T-cell (primary cell): ENCODE data around the gene MAPK11. TPM values are rescaled to one million over a fixed set of nuclear protein-coding genes. Genes with fewer than 3 reads are reported as not detected.
A peak's percentile ranks its signal among the peaks of the same experiment; 100 is the strongest.

Experiments used
- ATAC-seq, 4 experiments: fragments of 200-7000 bp in 3 of 4; fragments of 150-1000 bp in 1 of 4; cut with Tn5 transposase; replicated peaks in 1 of 4; 1 replicate in 3 of 4; 2 replicates in 1 of 4; pipeline ENCODE4 v1.10.0; 2021; ENCODE audit warnings: moderate library complexity in 3 of 4, mild to moderate bottlenecking in 2 of 4, moderate number of reproducible peaks in 1 of 4
- CTCF ChIA-PET, 2 donors: fragments of 300-600 bp; sonication (Branson Sonifier 250); formaldehyde crosslinking; loops; one replicate each; lab custom pipeline; 2022; ENCODE audit warnings: antibody characterized with exemption in 2 of 2; lab: Charles Lee
- POLR2A ChIA-PET, 2 donors: fragments of 300-600 bp; sonication (Branson Sonifier 250); formaldehyde crosslinking; loops; one replicate each; lab custom pipeline; 2022; ENCODE audit warnings: antibody characterized with exemption in 2 of 2; lab: Charles Lee
- DNase-seq, 35 experiments: peaks; one replicate each; pipeline versions ENCODE4 v3.0.0 to v3.0.0-alpha.2; 2013 to 2023
- H3K27ac ChIP-seq: one replicate; pipeline ENCODE4 v1.5.1; 2013; ENCODE audit warnings: low read length
- H3K27me3 ChIP-seq, 2 experiments: replicated peaks in 1 of 2; 1 replicate in 1 of 2; 2 replicates in 1 of 2; pipeline versions ENCODE4 v1.6.1 to v1.7.0; 2013; ENCODE audit warnings: low read length in 1 of 2, mixed read lengths in 1 of 2; ENCODE audit not compliant: control insufficient read depth in 2 of 2, insufficient read depth in 2 of 2; ENCODE audit errors: extremely low read depth in 1 of 2
- H3K36me3 ChIP-seq, 2 donors: 1 replicate in 1 of 2; 2 replicates in 1 of 2; pipeline versions ENCODE4 v1.6.1 to v1.7.0; 2013; ENCODE audit warnings: low read length in 1 of 2; ENCODE audit not compliant: control insufficient read depth in 2 of 2, insufficient read depth in 1 of 2; ENCODE audit errors: extremely low read depth in 1 of 2
- H3K4me1 ChIP-seq, 2 experiments: 1 replicate in 1 of 2; 2 replicates in 1 of 2; pipeline versions ENCODE4 v1.6.1 to v1.7.0; 2013; ENCODE audit warnings: low read length in 2 of 2, mixed read lengths in 1 of 2; ENCODE audit not compliant: insufficient read depth in 2 of 2, control insufficient read depth in 1 of 2; ENCODE audit errors: extremely low read depth in 1 of 2
- H3K4me3 ChIP-seq, 2 donors: 1 replicate in 1 of 2; 2 replicates in 1 of 2; pipeline versions ENCODE4 v1.5.1 to v1.7.0; 2013; ENCODE audit warnings: mild to moderate bottlenecking in 2 of 2, low read length in 1 of 2, moderate library complexity in 1 of 2; ENCODE audit not compliant: control insufficient read depth in 1 of 2; ENCODE audit errors: extremely low read depth in 1 of 2
- H3K9me3 ChIP-seq: 2 replicates; pipeline ENCODE4 v1.7.0; 2013
- H3K27ac Mint-ChIP-seq, 2 donors: one replicate each; pipeline ENCODE4 v1.8.0; 2020 to 2021; ENCODE audit warnings: mild to moderate bottlenecking in 2 of 2, mixed read lengths in 2 of 2
- H3K27me3 Mint-ChIP-seq, 2 donors: one replicate each; pipeline ENCODE4 v1.8.0; 2021 to 2022; ENCODE audit warnings: mixed read lengths in 2 of 2
- H3K36me3 Mint-ChIP-seq: one replicate; pipeline ENCODE4 v1.8.0; 2021; ENCODE audit warnings: mixed read lengths
- H3K4me1 Mint-ChIP-seq, 3 donors: one replicate each; pipeline ENCODE4 v1.8.0; 2020 to 2022; ENCODE audit warnings: mixed read lengths in 3 of 3, mild to moderate bottlenecking in 1 of 3
- H3K4me3 Mint-ChIP-seq, 3 donors: one replicate each; pipeline ENCODE4 v1.8.0; 2020 to 2022; ENCODE audit warnings: mild to moderate bottlenecking in 3 of 3, mixed read lengths in 3 of 3, moderate library complexity in 3 of 3
- H3K9me3 Mint-ChIP-seq, 3 donors: one replicate each; pipeline ENCODE4 v1.8.0; 2020 to 2022; ENCODE audit warnings: mixed read lengths in 3 of 3
- WGBS: methylation state at CpG from one replicate; pipeline ENCODE4 v1.1.5; 2013; ENCODE audit warnings: missing lambda C conversion rate; ENCODE audit not compliant: insufficient coverage; 5-methylcytosine and 5-hydroxymethylcytosine counted together
- total RNA-seq, 35 experiments: library from RNA in 6 of 35; stranded (reverse) in 6 of 35; fragments of 120-200 nt in 1 of 35; gene quantifications; one replicate each; pipeline versions ENCODE4 v1.2.1 to v1.2.4 and lab custom pipeline; 2013 to 2026

Gene MAPK11
- total RNA-seq, 5 donors from 2014 or later (not counting 1 experiment from before 2014, with no cell fraction given), result 3.5 to 8.9 (median 5.6) TPM

GRCh38 chr22:50284479-50284878 lies 14.3 kb upstream of the MAPK11 start:
- Histone ChIP-seq H3K9me3 (no peaks in the 10 kb centered on the region), H3K36me3 (no peaks in the 10 kb centered on the region), H3K4me3 (no peak overlapping the region), H3K27me3 (peaks cover 0 to 14% of the 10 kb centered on the region in 2 experiments), H3K27ac (no peak overlapping the region), H3K4me1 (no peaks in the 10 kb centered on the region)
- WGBS, result 82% methylated on average over 13 of the region's 13 CpGs
- DNase-seq (no peak), ATAC-seq (no peak)
- POLR2A ChIA-PET, result no interaction called here
- Mint-ChIP-seq H3K9me3 (no peaks in the 10 kb centered on the region), H3K27me3 (peaks cover 0 to 3% of the 10 kb centered on the region in 2 donors), H3K36me3 (no peaks in the 10 kb centered on the region), H3K27ac (peak overlapping the region in 1 of 2 donors; percentile 49), H3K4me1 (no peaks in the 10 kb centered on the region), H3K4me3 (no peak overlapping the region)
- CTCF ChIA-PET, result no interaction called here

- Mint-ChIP-seq H3K4me1 (no peaks in the 10 kb centered on the region), H3K27ac (no peak overlapping the region), H3K27me3 (no peaks in the 10 kb centered on the region), H3K4me3 (no peak overlapping the region), H3K36me3 (no peaks in the 10 kb centered on the region), H3K9me3 (no peaks in the 10 kb centered on the region)
- DNase-seq, result no peak
- ChIA-PET POLR2A (no interaction called here), CTCF (no interaction called here)
- Histone ChIP-seq H3K4me3 (no peak overlapping the region), H3K27me3 (peaks cover 0 to 14% of the 10 kb centered on the region in 2 experiments), H3K9me3 (no peaks in the 10 kb centered on the region), H3K27ac (no peak overlapping the region), H3K36me3 (no peaks in the 10 kb centered on the region), H3K4me1 (no peaks in the 10 kb centered on the region)
- 93% methylated on average over 22 of the region's 30 CpGs for WGBS
- no peak for ATAC-seq
Observed at GRCh38 chr22:50283821-50284220, 13.6 kb upstream of the MAPK11 start.

GRCh38 chr22:50282361-50283155 lies 12.4 kb upstream of the MAPK11 start:
- H3K27me3 Mint-ChIP-seq, result no peaks in the 10 kb centered on the region
- ATAC-seq, result no peak
- Histone ChIP-seq H3K27ac (no peak overlapping the region), H3K4me1 (no peaks in the 10 kb centered on the region), H3K9me3 (no peaks in the 10 kb centered on the region), H3K36me3 (no peaks in the 10 kb centered on the region), H3K4me3 (no peak overlapping the region), H3K27me3 (peaks cover 0 to 11% of the 10 kb centered on the region in 2 experiments)
- 85% methylated on average over 38 of the region's 45 CpGs for WGBS
- no peak overlapping the region for H3K27ac Mint-ChIP-seq
- no peak overlapping the region for H3K4me3 Mint-ChIP-seq
- DNase-seq, result no peak
- no peaks in the 10 kb centered on the region for H3K9me3 Mint-ChIP-seq
- H3K36me3 Mint-ChIP-seq, result no peaks in the 10 kb centered on the region
- CTCF ChIA-PET, result no interaction called here
- H3K4me1 Mint-ChIP-seq, result no peaks in the 10 kb centered on the region
- POLR2A ChIA-PET, result no interaction called here

- ChIA-PET CTCF (no interaction called here), POLR2A (no interaction called here)
- no peak overlapping the region for H3K27ac Mint-ChIP-seq
- no peaks in the 10 kb centered on the region for H3K4me1 ChIP-seq
- no peak overlapping the region for H3K4me3 ChIP-seq
- 89% methylated on average over 25 of the region's 25 CpGs for WGBS
- ATAC-seq, result no peak
- H3K4me1 Mint-ChIP-seq, result no peaks in the 10 kb centered on the region
- no peaks in the 10 kb centered on the region for H3K9me3 ChIP-seq
- no peaks in the 10 kb centered on the region for H3K9me3 Mint-ChIP-seq
- H3K36me3 Mint-ChIP-seq, result no peaks in the 10 kb centered on the region
- H3K4me3 Mint-ChIP-seq, result no peak overlapping the region
- H3K36me3 ChIP-seq, result no peaks in the 10 kb centered on the region
- H3K27ac ChIP-seq, result no peak overlapping the region
- no peaks in the 10 kb centered on the region for H3K27me3 Mint-ChIP-seq
- peaks cover 0 to 11% of the 10 kb centered on the region in 2 experiments for H3K27me3 ChIP-seq
- DNase-seq, result no peak
Observed at GRCh38 chr22:50281957-50282356, 11.8 kb upstream of the MAPK11 start.

GRCh38 chr22:50281384-50281760 lies 11.2 kb upstream of the MAPK11 start:
- peaks cover 0 to under 1% of the 10 kb centered on the region in 2 experiments for H3K4me1 ChIP-seq
- H3K4me1 Mint-ChIP-seq, result no peaks in the 10 kb centered on the region
- H3K27me3 Mint-ChIP-seq, result no peaks in the 10 kb centered on the region
- no peak overlapping the region for H3K4me3 ChIP-seq
- no peaks in the 10 kb centered on the region for H3K9me3 Mint-ChIP-seq
- H3K36me3 ChIP-seq, result no peaks in the 10 kb centered on the region
- H3K4me3 Mint-ChIP-seq, result no peak overlapping the region
- ChIA-PET POLR2A (no interaction called here), CTCF (no interaction called here)
- H3K9me3 ChIP-seq, result no peaks in the 10 kb centered on the region
- H3K36me3 Mint-ChIP-seq, result no peaks in the 10 kb centered on the region
- no peak for DNase-seq
- H3K27ac Mint-ChIP-seq, result no peak overlapping the region
- H3K27ac ChIP-seq, result no peak overlapping the region
- H3K27me3 ChIP-seq, result peaks cover 0 to 8% of the 10 kb centered on the region in 2 experiments
- ATAC-seq, result no peak
- WGBS, result 95% methylated on average over 36 of the region's 36 CpGs

GRCh38 chr22:50280708-50281383 lies 10.7 kb upstream of the MAPK11 start:
- CTCF ChIA-PET, result no interaction called here
- Histone ChIP-seq H3K27me3 (peaks cover 0 to 4% of the 10 kb centered on the region in 2 experiments), H3K4me3 (no peak overlapping the region), H3K36me3 (no peaks in the 10 kb centered on the region), H3K27ac (no peak overlapping the region), H3K4me1 (peaks cover 0 to 2% of the 10 kb centered on the region in 2 experiments), H3K9me3 (no peaks in the 10 kb centered on the region)
- DNase-seq (no peak), ATAC-seq (no peak)
- POLR2A ChIA-PET, result no interaction called here
- Mint-ChIP-seq H3K9me3 (no peaks in the 10 kb centered on the region), H3K4me3 (no peak overlapping the region), H3K27me3 (no peaks in the 10 kb centered on the region), H3K36me3 (no peaks in the 10 kb centered on the region), H3K4me1 (no peaks in the 10 kb centered on the region), H3K27ac (no peak overlapping the region)
- WGBS, result 96% methylated on average over 47 of the region's 47 CpGs
